ENCODE results near the gene HFM1.

GRCh38 chr1:91314643-91315042, 90.0 kb downstream of the HFM1 start:
- TF ChIP-seq TCF4 (CRISPR knock-in tag; IDR thresholded peaks at IDR 0.05; ENCODE audit: borderline replicate concordance) (no peak), PATZ1 (CRISPR knock-in tag; IDR thresholded peaks at IDR 0.05; ENCODE audit: borderline replicate concordance) (no peak), CSDC2 (CRISPR knock-in tag; IDR thresholded peaks at IDR 0.05) (no peak), PPARA (CRISPR knock-in tag; IDR thresholded peaks at IDR 0.05; ENCODE audit: borderline replicate concordance) (no peak)
